Measurements from ENCODE around the gene GPT2.
"Not testable (repeated sequence)": the region's sequence is repeated elsewhere in the genome, so short reads cannot be mapped to it uniquely, and the experiment has no call there.

The GPT2 gene

DNA sequence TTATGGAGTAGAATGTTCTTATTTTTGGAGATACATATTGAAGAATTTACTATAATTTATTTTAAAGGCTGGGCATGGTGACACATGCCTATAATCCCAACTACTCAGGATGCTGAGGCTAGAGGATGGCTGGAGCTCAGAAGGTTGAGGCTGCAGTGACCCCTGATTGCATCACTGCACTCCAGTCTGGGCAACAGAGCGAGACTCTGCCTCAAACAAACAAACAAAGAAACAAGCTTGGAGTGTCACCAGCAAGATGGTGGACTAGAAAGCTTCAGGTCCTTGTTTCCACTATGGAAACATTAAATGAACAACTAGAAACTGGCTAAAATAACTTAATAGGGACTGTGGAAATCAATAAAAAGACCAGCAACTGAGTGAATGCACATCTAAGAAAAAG, 17.9 kb upstream of the GPT2 start:
- DNase-seq: no peak

DNA sequence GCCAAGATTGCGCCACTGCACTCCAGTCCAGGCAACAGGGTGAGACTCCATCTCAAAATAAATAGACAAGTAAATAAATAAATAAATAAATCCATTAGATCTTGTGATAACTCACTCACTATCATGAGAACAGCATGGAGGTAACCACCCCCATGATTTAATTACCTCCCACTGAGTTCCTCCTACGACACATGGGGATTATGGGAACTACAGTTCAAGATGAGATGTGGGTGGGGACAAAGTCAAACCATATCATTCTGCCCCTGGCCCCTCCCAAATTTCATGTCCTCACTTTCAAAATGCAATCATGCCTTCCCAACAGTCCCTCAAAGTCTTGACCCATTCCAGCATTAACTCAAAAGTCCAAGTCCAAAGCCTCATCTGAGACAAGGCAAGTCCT, 16.7 kb upstream of the GPT2 start:
- DNase-seq: not testable (repeated sequence)

GRCh38 chr16:46868891-46869290, 15.3 kb upstream of the GPT2 start:
- DNase-seq: not testable (repeated sequence)

DNA sequence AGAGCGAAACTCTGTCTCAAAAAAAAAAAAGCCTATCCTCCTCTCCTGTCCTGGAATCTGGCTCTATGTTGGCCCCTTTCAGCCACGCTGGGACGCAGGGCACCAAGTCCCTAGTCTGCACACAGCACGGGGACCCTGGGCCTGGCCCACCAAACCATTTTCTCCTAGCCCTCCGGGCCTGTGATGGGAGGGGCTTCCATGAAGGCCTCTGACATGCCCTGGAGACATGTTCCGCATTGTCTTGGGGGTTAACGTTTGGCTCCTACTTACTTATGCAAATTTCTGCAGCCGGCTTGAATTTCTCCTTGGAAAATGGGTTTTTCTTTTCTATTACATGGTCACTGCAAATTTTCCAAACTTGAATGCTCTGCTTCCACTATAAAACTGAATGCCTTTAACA, 12.6 kb upstream of the GPT2 start:
- no peak for DNase-seq

- DNase-seq: no peak
Measured at GRCh38 chr16:46873201-46873600, 11.0 kb upstream of the GPT2 start.

DNA sequence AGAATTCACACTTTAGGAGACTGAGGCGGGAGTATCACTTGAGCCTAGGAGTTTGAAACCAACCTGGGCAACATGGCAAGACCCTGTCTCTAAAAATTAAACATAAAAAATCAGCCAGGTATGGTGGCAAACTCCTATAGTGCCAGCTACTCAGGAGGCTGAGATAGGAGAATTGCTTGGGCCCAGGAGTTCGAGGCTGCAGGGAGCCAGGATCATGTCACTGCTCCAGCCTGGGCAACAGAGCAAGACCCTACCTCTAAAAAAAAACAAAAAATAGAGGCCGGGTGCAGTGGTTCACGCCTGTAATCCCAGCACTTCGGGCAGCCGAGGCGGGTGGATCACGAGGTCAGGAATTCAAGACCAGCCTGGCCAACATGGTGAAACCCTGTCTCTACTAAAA, 8.9 kb upstream of the GPT2 start:
- DNase-seq: no peak

GRCh38 chr16:46882304-46882939, 1.7 kb upstream of the GPT2 start:
- peak in 2 of 3 experiments; percentile 28 to 52 for DNase-seq

- DNase-seq: no peak
Measured at GRCh38 chr16:46882940-46883307, 1.2 kb upstream of the GPT2 start.

GRCh38 chr16:46883353-46883689, 841 bp upstream of the GPT2 start:
- peak in 2 of 3 experiments; percentile 86 to 94 for DNase-seq

DNA sequence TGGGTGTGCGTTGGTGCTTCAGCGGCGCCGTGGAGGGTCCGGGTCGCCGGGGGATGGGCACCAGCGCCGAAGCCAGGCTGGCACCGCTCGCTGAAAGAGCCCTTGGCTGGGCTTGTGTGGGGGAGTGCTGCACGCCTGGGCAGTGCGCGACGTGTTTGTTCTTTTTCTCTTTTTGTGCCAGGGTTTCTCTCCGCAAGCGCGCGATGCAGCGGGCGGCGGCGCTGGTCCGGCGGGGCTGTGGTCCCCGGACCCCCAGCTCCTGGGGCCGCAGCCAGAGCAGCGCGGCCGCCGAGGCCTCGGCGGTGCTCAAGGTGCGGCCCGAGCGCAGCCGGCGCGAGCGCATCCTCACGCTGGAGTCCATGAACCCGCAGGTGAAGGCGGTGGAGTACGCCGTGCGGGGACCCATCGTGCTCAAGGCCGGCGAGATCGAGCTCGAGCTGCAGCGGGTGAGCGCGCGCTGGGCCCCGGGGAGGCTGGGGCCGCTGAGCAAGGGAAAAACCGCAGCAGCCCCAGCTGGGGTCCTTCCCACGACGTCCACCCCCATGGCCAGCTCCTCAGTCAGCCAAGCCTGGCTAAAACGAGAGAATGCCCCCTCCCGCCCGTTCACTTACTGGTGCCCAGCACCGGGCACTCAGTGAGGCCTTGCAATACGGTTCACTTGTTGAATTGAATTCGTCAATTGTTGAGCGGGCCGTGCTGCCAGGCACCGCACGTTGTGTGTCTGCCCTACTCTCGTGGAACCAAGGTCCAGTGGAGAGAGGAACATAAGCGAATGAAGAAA, 541 bp downstream of the GPT2 start:
- peak in 2 of 3 experiments; percentile 73 to 74 for DNase-seq

DNA sequence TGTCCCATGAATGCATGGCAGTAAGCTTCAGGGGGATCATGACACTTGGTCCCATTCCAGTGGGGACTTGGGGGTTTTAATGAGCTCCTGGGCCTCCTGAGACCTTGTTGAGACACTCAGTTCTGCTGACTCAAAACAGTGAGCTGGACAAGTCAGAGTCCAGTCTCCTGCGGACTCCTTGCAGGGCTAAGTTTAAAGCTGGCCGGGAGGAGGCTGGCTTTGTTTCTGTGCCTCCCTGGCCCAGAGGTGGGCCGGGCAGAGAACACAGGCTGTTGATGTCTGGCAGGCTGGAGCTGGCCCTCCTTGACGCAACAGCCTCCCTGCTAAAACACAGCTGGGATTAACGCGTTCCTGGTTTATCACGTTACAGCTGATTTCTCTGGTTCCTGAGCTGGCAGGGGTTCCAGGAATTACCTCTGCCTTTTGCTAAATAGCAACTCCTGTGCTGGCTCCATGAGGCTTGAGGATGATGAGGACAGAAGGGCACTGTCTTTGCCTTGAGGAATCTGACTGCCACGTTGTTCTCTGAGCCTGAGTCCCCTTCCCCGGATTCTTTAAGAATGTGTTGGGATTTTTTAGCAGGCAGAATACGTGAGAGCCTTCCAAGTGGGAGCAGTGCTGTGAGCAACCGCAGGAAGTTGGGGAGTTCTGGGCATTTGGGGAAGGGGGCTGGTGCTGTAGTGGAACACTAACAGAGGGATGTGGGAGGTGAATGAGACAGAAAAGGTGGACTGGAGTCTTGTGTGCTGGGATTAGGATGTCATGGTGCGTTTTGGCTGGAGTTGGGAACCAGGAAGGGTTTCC, 2.0 kb downstream of the GPT2 start:
- DNase-seq: no peak

DNA sequence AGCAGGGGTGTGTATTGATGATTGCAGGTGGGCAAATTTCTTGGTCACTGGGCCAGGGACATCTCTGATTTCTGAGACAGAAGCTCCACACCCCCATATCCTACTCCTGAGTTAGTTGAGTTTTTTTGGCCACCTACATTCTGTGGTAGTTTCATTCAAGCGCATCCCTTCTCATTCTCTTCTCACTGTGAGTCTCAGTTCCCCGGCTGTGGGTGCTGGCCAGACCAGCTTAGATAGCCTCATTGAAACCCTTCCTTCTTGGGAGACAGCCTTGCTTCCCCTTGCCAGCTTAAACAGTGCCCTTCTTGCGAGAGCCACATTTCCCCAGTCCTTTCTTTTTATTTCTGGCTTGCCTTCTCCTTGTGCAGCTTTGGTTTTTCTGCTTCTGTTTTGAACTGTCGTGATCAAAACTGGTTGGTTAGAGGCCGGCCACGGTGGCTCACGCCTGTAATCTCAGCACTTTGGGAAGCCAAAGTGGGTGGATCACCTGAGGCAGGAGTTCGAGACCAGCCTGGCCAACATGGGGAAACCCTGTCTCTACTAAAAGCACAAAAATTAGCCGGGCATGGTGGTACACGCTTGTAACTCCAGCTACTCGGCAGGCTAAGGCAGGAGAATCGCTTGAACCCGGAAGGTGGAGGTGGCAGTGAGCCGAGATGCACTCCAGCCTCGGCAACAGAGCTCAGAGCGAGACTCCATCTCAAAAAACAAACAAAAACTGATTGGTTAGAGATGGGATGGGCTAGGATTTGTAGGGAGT, 2.8 kb downstream of the GPT2 start:
- no peak for DNase-seq

DNA sequence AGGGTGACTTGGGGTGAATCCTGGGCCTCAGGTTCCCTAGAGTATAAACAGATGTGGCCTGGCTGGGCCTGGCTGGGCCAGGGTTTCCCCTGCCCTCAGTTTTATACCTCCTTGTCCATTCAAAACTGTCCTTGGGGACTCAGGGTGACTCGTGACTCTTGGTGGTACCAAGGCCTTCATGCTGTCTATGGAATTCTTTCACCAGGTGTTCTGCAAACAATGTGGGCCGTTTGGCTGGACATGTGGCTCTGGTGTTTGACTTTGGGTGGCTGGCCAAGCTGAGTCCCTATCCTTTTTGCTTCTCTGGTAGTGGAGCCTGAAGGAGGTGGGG, 3.3 kb downstream of the GPT2 start:
- no peak for DNase-seq

DNA sequence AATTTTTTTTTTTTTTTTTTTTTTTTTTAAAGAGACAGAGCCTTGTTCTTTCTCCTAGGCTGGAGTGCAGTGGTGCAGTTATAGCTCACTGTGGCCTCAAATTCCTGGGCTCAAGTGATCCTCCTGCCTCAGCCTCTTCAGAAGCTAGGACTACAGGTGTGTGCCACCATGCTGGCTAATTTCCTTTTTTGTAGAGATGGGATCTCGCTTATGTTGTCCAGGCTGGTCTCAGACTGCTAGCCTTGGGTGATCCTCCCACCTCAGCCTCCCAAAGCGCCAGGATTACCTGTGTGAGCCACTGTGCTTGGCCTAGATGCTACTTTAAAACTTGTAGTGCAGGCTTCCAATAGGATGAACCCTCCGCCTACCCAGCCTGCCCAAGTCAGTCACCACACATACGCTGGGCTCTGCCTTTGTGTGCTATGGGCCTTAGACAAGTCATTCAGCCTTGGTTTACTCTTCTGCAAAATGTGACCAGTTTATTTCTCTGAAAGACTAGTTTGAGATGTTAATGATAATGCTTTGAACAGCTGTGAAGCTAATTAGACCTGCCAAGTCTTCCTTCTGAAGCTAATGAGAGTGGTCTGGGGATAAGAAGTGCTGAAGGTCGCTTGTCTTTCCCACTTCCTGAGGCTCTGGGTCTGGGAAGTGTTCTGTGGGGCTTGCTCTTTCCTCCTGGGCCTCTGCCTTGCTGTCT, 5.2 kb downstream of the GPT2 start:
- no peak for DNase-seq

- no peak for DNase-seq
Measured at GRCh38 chr16:46889942-46890300, 5.8 kb downstream of the GPT2 start.

DNA sequence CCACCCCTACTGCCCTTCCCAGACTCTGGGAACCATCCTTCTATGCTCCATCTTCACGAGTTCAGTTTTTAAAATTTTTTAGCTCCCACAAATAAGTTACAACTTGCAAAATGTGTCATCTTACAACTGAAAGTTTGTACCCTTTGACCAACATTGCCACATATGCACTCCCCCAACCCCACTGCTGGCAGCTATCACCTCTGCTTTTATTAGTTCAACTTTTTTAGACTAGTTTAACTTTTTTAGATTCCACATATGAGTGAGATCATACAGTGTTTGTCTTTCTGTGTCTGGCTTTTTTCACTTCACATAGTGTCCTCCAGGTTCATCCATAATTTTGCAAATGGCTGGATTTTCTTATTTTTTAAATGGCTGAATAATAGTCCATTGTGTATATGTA, 7.7 kb downstream of the GPT2 start:
- no peak for DNase-seq

- no peak for DNase-seq
Measured at GRCh38 chr16:46894036-46894672, 10.0 kb downstream of the GPT2 start.

DNA sequence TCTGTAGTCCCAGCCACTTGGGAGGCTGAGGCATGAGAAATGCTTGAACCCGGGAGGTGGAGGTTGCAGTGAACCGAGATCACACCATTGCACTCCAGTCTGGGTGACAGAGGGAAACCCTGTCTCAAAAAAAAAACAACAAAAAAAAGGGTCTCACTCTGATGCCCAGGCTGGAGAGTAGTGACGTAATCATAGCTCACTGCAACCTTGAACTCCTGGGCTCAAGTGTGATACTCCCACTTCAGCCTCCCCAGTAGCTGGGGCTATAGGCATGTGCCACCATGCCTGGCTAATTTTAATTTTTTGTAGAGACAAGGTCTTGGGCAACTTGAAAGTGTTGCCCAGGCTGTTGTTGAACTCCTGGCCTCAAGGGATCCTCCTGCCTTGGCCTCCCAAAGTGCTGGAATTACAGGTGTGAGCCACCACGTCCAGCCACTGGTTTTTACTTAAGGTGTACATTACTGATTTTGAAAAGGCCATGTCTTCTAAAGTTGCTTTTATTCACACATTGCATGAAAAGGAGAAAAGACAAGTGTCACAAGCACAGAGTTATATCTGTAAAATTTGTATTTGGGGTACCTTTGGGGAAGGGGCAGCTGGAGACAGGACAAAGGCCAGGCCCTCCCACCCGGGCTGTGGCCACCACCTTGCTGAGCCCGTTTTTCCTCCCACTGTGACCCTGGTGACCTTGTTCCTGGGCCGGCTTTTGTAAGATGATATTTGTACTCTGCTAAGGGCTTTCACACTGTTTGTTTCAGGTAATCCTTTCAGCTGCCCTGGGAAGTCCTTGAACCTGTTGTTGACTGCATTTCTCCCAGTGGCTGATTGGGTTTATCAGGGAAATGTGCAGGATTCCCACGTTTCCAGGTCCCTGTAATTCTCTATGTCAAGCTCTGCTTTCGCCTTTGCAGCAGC, 11.5 kb downstream of the GPT2 start:
- peak in 1 of 3 experiments; percentile 9 for DNase-seq

DNA sequence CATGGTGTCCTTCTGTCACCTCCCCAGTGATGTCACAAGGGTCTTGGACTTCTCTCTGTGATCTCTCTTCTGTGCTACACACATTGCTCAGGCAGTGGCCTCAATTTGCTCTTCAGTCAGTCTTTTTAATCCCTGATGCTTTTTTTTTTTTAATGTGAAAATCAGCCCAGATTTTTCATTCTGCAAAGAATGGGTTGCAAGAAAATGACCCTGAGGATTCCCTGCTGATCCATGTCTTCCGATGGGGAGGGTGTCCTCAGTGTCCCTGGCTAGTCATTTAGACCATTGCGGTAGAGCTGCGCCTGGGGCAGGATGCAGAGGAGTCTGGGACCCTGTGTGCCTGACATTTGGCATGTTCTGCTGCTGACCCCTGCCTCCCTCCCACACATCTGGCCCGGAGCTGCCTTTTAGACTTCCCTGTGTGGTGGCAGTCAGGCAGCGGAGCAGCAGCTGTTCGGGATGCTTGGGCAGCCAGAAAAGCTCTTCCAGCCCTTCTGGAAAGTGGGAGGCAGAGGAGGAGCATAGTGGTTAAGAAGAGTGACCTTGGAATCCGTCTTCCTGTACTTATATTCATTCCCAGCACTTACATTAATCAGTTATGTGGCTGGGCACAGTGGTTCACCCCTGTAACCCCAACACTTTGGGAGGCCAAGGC, 12.3 kb downstream of the GPT2 start:
- no peak for DNase-seq

DNA sequence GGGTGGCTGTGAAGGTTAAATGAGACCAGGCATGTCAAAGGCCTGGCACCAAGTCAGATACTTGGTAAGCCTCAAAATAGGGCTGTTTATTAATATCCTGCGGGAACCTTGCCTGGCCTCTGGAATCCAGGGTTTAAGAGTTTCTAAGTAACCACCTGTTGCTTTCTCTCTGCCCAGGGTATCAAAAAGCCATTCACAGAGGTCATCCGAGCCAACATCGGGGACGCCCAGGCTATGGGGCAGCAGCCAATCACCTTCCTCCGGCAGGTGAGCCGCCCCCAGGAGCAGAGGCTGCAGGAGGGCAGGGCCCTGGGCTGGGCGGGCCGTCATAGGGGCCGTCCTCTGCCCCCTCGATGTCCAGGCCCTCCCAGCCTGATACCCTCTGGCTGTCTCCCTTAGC, 13.3 kb downstream of the GPT2 start:
- DNase-seq: no peak

- DNase-seq: no peak
Measured at GRCh38 chr16:46898006-46898405, 13.8 kb downstream of the GPT2 start.
